Measurements from ENCODE around the gene PHF5A. TPM values are rescaled to one million over a fixed set of nuclear protein-coding genes. Genes with fewer than 3 reads are reported as not detected.
A peak's percentile ranks its signal among the peaks of the same experiment; 100 is the strongest.

Gene PHF5A
- total and polyA plus RNA-seq, 12 donors = 18.2 to 50.8 (median 29.3) TPM

DNA sequence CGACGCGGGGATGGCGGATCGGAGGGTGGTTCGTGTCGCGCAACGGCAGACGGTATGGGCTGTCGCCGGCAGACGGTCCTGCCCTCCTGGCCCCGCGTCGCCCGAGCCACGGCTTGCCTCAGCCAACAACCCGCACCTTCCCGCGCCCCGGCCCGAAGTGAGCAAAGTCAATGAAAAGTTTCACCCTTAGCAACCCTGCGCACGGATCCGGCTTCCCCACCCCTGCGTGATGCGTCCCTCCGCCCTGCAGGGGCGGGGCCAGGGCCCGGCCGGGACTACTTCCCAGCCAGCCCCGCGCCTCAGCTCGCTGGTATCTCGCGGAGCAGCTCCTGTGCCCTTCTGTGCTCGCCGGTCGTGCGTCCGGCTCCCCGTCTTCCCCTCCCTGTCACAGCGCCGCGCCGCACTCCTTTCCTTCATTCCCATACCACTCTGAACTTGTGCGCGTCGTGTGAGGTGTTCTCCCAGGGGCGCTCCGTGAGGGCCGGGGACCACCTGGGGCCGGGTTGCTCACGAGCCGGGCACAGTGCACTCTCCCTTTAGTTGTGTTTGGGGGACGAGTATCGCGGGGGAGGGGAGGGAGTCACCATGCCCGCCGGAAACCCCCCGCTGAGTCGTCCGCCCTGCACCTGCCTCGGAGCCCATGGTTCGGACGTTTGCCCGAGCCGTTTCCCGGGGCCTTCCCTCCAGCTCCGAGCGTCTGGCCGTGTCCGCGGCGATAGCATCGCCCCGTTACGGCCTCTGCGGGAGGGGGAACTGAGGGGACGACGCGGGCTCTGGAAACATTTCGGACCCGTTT is 21.7 kb downstream of the PHF5A start, which contains the start of gene TOB2:
TSS of gene TOB2 (minus strand) at position 163 of the 796 bp plus-strand sequence. CDS start 9,456 bp downstream, outside the sequence.
- WGBS, 4 donors = 0 to 4% (median 1%) methylated on average over 5 to 85 of the region's 85 CpGs
- H3K4me1 ChIP-seq (replicated peaks in 1 of 2) = peaks cover 18 to 32% of the 10 kb centered on the region in 2 donors
- no peaks in the 10 kb centered on the region for H3K9me3 ChIP-seq (replicated peaks in 1 of 3)
- no peaks in the 10 kb centered on the region for H3K27me3 ChIP-seq
- H3K27ac ChIP-seq = peak within 1 kb of the TSS; percentile 95 to 100 (median 100)
- peaks cover 0 to 6% of the 10 kb centered on the region in 2 donors for H3K36me3 ChIP-seq (replicated peaks in 1 of 2)
- intact Hi-C loops (cut with DNase I) = no loop called here
- TF ChIP-seq, protein P1, sequence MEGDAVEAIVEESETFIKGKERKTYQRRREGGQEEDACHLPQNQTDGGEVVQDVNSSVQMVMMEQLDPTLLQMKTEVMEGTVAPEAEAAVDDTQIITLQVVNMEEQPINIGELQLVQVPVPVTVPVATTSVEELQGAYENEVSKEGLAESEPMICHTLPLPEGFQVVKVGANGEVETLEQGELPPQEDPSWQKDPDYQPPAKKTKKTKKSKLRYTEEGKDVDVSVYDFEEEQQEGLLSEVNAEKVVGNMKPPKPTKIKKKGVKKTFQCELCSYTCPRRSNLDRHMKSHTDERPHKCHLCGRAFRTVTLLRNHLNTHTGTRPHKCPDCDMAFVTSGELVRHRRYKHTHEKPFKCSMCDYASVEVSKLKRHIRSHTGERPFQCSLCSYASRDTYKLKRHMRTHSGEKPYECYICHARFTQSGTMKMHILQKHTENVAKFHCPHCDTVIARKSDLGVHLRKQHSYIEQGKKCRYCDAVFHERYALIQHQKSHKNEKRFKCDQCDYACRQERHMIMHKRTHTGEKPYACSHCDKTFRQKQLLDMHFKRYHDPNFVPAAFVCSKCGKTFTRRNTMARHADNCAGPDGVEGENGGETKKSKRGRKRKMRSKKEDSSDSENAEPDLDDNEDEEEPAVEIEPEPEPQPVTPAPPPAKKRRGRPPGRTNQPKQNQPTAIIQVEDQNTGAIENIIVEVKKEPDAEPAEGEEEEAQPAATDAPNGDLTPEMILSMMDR (IDR thresholded peaks at IDR 0.05) = no peak
- TF ChIP-seq POLR2A (IDR thresholded peaks at IDR 0.05) = peak; percentile 98 to 99
- peak within 1 kb of the TSS; percentile 54 to 95 (median 74) for H3K4me3 ChIP-seq
- DNase-seq = peak; percentile 95 to 97 (median 96)

DNA sequence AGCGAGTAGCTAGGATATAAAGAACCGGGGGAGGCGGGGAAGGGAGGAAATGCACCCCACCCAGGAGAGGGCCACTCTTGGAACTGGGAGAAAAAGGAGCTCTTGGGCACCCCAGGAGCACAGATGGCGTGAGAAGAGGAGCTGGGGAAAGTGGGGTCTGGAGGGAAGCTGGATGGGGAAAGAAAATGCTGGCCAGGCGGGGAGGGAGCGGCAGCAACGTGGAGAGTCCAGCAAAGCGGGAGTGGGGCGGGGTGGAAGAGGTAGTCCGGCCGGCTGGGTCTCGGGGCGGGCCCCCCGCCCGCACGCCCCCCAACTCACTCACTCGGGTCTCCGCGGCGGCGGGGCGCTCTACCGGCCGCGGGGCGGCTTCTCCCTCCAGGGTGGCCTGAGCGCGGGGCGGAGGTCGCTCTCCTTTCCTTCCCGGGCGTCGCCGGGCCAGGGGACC is 22.4 kb downstream of the PHF5A start:
- WGBS, 4 donors = 0 to 1% (median 1%) methylated on average over 8 to 34 of the region's 34 CpGs
- Histone ChIP-seq H3K27ac (peak overlapping the region; percentile 95 to 100 (median 100)), H3K4me3 (peak overlapping the region; percentile 48 to 93 (median 69)), H3K36me3 (replicated peaks in 1 of 2) (peaks cover 0 to 6% of the 10 kb centered on the region in 2 donors), H3K9me3 (replicated peaks in 1 of 3) (no peaks in the 10 kb centered on the region), H3K27me3 (no peaks in the 10 kb centered on the region), H3K4me1 (replicated peaks in 1 of 2) (peaks cover 21 to 39% of the 10 kb centered on the region in 2 donors)
- DNase-seq = peak in 4 of 7 donors; percentile 46 to 57 (median 51)
- no peak for TF ChIP-seq POLR2A (IDR thresholded peaks at IDR 0.05)
- TF ChIP-seq, protein P1 (IDR thresholded peaks at IDR 0.05) = no peak
- intact Hi-C loops (cut with DNase I) = no loop called here

DNA sequence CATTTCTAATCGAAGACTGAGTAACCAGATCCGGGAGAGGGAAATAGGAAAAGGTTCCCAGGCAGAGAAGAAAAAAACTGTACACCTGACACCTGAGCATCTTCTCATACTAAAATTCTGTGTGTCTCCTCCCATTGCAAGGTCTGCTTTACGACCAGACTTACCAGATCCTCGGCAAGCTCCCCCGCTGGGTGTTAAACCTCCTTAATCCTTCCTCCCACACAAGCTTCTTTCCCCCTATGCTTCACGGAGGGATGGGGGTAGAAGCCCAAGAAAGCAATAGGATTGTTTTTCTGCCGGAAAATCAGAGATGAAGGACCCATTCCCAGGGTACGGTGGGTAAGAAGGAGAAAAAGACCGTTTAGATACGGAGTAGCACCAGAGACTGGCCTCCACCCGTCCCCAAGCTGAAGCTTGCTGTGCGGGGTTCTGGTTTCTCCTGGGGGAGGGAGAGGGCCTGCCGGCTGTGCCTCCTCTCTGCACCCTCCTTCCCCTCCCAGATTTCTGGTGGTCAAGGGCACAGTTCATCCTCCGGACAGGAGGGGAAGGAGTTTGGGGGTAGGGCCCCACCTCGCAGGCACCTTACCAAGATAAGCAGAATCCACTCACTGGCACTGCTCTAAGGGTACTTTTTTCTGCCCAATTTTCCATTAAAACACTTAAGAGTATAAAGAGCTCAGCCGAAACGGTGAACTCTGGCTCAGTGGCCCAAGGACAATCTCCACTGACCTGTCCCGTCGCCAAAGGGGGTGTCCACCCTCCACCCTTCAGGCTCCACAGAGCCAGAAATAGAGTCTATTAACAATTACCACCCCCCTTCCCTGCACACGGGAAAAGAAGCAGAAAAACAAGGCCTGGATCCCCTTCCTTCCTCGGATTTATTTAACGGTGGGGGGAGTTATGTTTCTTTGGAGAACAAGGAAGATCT is 23.1 kb downstream of the PHF5A start:
- no peaks in the 10 kb centered on the region for H3K27me3 ChIP-seq
- peak overlapping the region; percentile 95 to 100 (median 100) for H3K27ac ChIP-seq
- intact Hi-C loops (cut with DNase I) = no loop called here
- 0 to 1% (median 0%) methylated on average over 22 of the region's 22 CpGs for WGBS, 4 donors
- DNase-seq = peak; percentile 51 to 69 (median 55)
- H3K4me1 ChIP-seq (replicated peaks in 1 of 2) = peaks cover 26 to 46% of the 10 kb centered on the region in 2 donors
- no peaks in the 10 kb centered on the region for H3K9me3 ChIP-seq (replicated peaks in 1 of 3)
- peaks cover 0 to 13% of the 10 kb centered on the region in 2 donors for H3K36me3 ChIP-seq (replicated peaks in 1 of 2)
- peak overlapping the region; percentile 48 to 93 (median 69) for H3K4me3 ChIP-seq
- TF ChIP-seq POLR2A (IDR thresholded peaks at IDR 0.05) = no peak
- TF ChIP-seq, protein P1 (IDR thresholded peaks at IDR 0.05) = peak in 1 of 6 experiments; percentile 3

All from adrenal gland (tissue), 12 donors.